ENCODE results near the gene SLC38A2. TPM values are rescaled to one million over a fixed set of nuclear protein-coding genes. Genes with fewer than 3 reads are reported as not detected.

The SLC38A2 gene
- total RNA-seq, 4 donors from 2014 or later: 242 to 468 (median 286) TPM

DNA sequence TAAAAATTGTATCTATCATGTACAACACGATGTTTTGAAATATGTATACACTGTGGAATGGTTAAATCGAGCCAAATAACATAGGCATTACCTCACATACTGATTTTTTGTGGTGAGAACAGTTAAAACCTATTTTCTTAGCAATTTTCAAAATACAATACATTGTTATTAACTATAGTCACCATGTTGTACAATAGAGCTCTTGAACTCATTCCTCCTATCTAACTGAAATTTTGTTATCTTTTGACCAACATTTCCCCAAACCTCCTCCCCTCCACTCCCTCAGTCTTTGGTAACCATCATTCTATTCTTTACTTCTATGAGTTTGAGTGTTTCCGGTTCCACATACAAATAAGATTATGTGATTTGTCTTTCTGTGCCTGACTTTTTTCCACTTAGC is 6.8 kb upstream of the SLC38A2 start:
- no peaks in the 10 kb centered on the region for H3K27me3 ChIP-seq
- no peaks in the 10 kb centered on the region for H3K36me3 ChIP-seq
- TF ChIP-seq, protein P1, sequence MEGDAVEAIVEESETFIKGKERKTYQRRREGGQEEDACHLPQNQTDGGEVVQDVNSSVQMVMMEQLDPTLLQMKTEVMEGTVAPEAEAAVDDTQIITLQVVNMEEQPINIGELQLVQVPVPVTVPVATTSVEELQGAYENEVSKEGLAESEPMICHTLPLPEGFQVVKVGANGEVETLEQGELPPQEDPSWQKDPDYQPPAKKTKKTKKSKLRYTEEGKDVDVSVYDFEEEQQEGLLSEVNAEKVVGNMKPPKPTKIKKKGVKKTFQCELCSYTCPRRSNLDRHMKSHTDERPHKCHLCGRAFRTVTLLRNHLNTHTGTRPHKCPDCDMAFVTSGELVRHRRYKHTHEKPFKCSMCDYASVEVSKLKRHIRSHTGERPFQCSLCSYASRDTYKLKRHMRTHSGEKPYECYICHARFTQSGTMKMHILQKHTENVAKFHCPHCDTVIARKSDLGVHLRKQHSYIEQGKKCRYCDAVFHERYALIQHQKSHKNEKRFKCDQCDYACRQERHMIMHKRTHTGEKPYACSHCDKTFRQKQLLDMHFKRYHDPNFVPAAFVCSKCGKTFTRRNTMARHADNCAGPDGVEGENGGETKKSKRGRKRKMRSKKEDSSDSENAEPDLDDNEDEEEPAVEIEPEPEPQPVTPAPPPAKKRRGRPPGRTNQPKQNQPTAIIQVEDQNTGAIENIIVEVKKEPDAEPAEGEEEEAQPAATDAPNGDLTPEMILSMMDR (IDR thresholded peaks at IDR 0.05): no peak
- TF ChIP-seq POLR2A (IDR thresholded peaks at IDR 0.05): no peak
- peaks cover 9 to 18% (median 17%) of the 10 kb centered on the region in 3 donors for H3K4me1 ChIP-seq
- intact Hi-C loops (cut with DNase I): no loop called here
- WGBS, 2 donors: 68 to 73% methylated on average over 3 of the region's 3 CpGs
- H3K27ac ChIP-seq: no peak overlapping the region
- H3K4me3 ChIP-seq: no peak overlapping the region
- no peak for DNase-seq
- no peaks in the 10 kb centered on the region for H3K9me3 ChIP-seq

DNA sequence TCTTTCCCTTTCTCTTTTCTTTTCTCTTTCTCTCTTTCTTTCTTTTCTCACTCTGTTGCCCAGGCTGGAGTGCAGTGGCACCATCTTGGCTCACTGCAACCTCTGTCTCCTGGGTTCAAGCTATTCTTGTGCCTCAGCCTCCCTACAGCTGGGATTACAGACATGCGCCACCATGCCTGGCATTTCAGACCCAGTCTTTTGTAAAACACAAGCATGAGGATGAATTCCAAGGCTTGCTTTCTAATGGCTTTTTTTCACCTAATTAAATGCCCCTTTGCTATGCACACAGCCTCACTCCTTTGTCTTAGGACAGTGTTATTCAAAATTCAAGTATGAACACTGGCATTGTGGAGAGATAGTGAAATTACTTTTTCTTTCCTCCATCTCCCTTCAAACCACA is 6.0 kb upstream of the SLC38A2 start:
- intact Hi-C loops (cut with DNase I): no loop called here
- H3K36me3 ChIP-seq: no peaks in the 10 kb centered on the region
- H3K27me3 ChIP-seq: no peaks in the 10 kb centered on the region
- 92% methylated on average over 1 of the region's 1 CpG for WGBS, 2 donors
- no peak for DNase-seq
- TF ChIP-seq, protein P1 (IDR thresholded peaks at IDR 0.05): no peak
- TF ChIP-seq POLR2A (IDR thresholded peaks at IDR 0.05): no peak
- H3K4me1 ChIP-seq: peaks cover 15 to 23% (median 18%) of the 10 kb centered on the region in 3 donors
- H3K9me3 ChIP-seq: no peaks in the 10 kb centered on the region
- H3K4me3 ChIP-seq: no peak overlapping the region
- H3K27ac ChIP-seq: no peak overlapping the region

DNA sequence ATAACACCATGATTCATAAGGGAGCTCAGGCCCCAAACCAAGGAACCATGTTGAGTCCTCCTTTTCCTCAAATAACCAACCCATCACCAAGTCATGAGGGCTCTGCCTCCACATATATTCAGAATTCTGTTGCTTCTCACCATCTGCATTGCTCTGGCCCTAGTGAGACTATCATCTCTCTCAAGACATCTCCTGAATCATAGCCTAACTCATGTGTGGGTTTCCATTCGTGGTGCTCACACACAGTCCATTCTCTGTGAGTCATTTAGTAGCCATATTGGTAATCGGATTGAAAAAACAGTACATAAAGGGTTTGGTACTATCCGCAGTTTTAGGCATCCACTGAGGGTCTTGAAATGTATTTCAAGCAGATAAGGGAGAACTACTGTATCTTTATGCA is 5.1 kb upstream of the SLC38A2 start:
- TF ChIP-seq POLR2A (IDR thresholded peaks at IDR 0.05): no peak
- TF ChIP-seq, protein P1 (IDR thresholded peaks at IDR 0.05): no peak
- H3K36me3 ChIP-seq: no peaks in the 10 kb centered on the region
- WGBS, 2 donors: 83 to 84% methylated on average over 3 of the region's 3 CpGs
- no peak overlapping the region for H3K4me3 ChIP-seq
- no peaks in the 10 kb centered on the region for H3K27me3 ChIP-seq
- H3K27ac ChIP-seq: no peak overlapping the region
- H3K4me1 ChIP-seq: peaks cover 15 to 24% (median 17%) of the 10 kb centered on the region in 3 donors
- intact Hi-C loops (cut with DNase I): no loop called here
- no peaks in the 10 kb centered on the region for H3K9me3 ChIP-seq
- no peak for DNase-seq

DNA sequence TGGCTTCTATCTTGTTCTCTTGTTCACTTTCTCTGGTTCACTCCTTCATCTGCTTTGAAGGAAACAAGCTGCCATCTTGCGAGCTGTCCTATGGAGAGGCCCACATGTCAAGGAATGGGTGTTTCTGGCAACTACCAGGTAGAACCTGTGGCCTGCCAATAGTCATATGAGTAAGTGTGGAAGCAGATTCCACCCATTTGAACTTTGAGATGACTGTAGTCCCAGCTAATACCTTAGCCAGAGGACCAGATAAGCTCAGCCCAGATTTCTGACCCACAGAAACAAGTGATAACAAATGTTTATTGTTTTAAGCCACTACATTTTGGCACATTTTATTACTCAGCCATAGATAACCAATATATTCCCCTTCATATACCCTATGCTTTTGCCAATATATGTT is 4.0 kb upstream of the SLC38A2 start:
- no peaks in the 10 kb centered on the region for H3K27me3 ChIP-seq
- no peaks in the 10 kb centered on the region for H3K36me3 ChIP-seq
- DNase-seq: no peak
- H3K9me3 ChIP-seq: no peaks in the 10 kb centered on the region
- no peak overlapping the region for H3K4me3 ChIP-seq
- no peak for TF ChIP-seq POLR2A (IDR thresholded peaks at IDR 0.05)
- TF ChIP-seq, protein P1 (IDR thresholded peaks at IDR 0.05): no peak
- intact Hi-C loops (cut with DNase I): no loop called here
- 91% methylated on average over 1 of the region's 1 CpG for WGBS, 2 donors
- peaks cover 8 to 13% (median 8%) of the 10 kb centered on the region in 3 donors for H3K4me1 ChIP-seq
- H3K27ac ChIP-seq: no peak overlapping the region

DNA sequence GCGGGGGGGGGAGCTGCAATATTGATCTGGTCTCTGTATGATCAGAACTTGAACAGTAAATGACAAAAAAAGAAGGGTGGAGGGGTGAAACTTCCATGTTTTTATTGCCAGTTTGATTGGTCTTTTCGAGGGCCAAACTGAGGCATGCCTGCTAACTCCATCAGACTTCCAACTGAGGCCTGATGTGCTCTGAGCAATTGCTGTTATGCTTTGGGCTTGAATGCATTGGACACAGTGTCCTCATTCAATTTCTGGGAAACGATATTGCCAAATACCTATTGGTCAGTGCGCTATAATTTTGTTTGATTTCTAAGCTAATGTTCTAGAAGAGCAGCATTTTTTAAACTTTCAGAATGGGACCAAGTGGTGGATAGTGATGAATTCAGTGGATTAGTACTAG is 2.1 kb upstream of the SLC38A2 start:
- H3K4me1 ChIP-seq: peaks cover 8 to 22% (median 8%) of the 10 kb centered on the region in 3 donors
- no peaks in the 10 kb centered on the region for H3K9me3 ChIP-seq
- intact Hi-C loops (cut with DNase I): no loop called here
- H3K27ac ChIP-seq: peak overlapping the region in 3 of 4 donors; percentile 98
- peaks cover 0 to 15% (median 8%) of the 10 kb centered on the region in 3 donors for H3K36me3 ChIP-seq
- TF ChIP-seq, protein P1 (IDR thresholded peaks at IDR 0.05): no peak
- no peak for TF ChIP-seq POLR2A (IDR thresholded peaks at IDR 0.05)
- H3K27me3 ChIP-seq: no peaks in the 10 kb centered on the region
- no peak overlapping the region for H3K4me3 ChIP-seq
- no peak for DNase-seq
- WGBS, 2 donors: 99 to 100% methylated on average over 4 of the region's 4 CpGs

Measured in esophagus squamous epithelium (tissue), 5 donors.